ENCODE measurements around the gene TIMM50.

DNA sequence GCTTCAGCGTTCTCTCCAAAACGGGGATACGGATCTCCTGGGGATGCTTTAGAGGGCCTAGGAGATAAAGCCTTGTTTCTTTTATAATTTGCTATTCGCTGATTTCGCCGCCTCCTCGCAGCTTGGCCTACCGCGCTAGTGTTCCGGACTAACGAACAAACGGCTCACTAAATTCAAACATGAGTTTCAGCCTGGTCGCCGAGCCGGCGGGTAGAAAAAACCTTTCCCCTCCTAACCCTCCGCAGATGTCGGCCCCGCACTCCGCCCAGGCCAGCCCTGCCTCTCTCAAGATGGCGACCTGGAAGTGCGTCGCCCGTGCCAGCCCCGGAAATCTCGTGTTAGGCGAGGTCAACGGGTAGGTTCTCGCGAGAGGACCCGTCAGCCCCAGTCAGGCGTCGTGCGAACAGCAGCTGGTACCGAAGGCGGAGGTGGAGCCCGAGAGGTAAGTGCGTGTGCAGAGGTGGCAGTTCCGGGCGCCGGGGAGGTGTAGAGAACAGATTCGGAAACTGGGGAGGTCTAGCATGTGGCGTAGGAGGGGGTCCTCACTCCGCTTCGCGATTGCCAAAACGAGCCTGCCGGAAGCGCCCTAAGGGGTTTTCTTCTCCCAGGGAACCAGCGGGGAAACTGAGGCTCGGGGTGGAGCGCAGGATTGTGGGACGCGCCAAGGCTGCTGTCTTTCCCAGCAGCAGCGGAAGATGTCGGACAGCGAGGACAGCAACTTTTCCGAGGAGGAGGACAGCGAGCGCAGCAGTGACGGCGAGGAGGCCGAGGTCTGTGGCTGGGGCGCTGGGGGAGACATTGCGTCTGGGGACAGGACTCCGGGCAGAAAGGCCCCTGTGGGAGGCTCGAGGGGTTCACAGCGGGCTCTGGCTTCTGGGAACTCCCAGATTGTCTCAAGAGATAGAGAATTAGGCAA, 35.2 kb upstream of the TIMM50 start, which contains the start of gene SUPT5H:
- TF ChIP-seq, protein P1, sequence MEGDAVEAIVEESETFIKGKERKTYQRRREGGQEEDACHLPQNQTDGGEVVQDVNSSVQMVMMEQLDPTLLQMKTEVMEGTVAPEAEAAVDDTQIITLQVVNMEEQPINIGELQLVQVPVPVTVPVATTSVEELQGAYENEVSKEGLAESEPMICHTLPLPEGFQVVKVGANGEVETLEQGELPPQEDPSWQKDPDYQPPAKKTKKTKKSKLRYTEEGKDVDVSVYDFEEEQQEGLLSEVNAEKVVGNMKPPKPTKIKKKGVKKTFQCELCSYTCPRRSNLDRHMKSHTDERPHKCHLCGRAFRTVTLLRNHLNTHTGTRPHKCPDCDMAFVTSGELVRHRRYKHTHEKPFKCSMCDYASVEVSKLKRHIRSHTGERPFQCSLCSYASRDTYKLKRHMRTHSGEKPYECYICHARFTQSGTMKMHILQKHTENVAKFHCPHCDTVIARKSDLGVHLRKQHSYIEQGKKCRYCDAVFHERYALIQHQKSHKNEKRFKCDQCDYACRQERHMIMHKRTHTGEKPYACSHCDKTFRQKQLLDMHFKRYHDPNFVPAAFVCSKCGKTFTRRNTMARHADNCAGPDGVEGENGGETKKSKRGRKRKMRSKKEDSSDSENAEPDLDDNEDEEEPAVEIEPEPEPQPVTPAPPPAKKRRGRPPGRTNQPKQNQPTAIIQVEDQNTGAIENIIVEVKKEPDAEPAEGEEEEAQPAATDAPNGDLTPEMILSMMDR (conservative IDR thresholded peaks at IDR 0.05): no peak
- no peak for TF ChIP-seq EZH2 (IDR thresholded peaks at IDR 0.05; ENCODE audit: low read depth)

All from PC-9 (cell line).